ENCODE data around the gene LPP.
A peak's percentile ranks its signal among the peaks of the same experiment; 100 is the strongest.

DNA sequence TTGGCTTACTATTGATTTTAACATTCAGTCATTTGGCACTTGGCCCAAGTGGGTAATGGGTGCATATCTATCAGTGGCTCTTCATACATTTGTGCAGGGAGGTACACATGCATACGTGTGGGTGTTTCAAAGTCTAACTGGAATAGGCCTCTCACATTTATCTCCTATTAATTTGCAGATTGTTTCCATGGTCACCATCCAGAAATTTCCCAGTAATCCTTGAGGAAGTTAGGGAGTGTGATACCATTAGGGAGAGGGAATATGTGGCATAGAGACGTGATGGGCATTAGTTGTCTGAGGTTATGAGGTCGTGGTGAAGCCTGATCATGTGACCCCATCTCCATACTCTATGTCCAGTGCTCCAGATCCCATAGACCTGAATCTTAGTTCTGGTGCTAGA lies 102.8 kb downstream of the LPP start:
- TF ChIP-seq CTCF (IDR thresholded peaks at IDR 0.05) (no peak), POLR2AphosphoS5 (IDR thresholded peaks at IDR 0.05) (peak in 1 of 3 donors; percentile 4), EP300 (IDR thresholded peaks at IDR 0.05) (no peak)

Measured in stomach (tissue), 4 donors.